GM21723 (cell line): ENCODE measurements around the gene CUEDC1.

Experiments used
- ATAC-seq: cut with Tn5 transposase; IDR thresholded peaks from one replicate; pipeline ENCODE4 v1.9.1; 2021; ENCODE audit warnings: mild to moderate bottlenecking, moderate library complexity; ENCODE audit not compliant: unreplicated experiment

Gene CUEDC1

DNA sequence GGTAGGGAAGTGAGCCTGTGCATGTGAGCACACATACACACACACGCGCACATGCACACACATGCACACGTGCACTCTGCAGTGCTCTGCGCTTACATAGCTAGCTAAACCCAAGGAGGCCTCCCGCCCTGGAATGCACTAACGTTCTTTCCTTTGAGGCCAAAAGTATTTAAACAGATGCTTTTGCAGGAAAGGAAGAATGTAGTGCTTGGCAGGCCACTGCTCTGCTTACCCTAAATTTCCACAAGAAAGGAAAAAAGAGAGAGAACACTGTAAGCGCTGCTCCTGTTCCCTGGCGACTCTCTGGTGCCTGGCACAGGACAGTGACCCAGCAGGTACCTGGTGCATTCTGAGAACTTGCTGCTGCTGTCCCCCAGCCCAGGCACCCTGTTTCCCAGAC, 74.1 kb downstream of the CUEDC1 start:
- ATAC-seq, result no peak

DNA sequence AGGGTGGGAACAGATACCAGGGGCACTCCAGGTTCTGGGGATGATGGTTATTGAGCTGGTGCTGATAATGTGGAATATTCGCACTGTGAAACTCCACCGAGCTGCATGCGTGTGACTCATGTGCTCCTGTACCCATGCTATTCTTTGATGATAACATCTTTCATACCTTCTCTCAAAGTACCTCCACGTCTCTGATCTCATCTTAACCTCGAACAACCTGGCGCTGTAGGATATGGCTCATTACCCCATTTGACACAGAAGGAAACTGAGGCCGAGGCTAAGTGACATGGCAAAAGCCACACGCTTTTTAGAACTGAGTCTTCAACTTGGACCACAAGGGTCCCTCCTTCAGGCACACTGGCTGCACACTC, 75.1 kb downstream of the CUEDC1 start:
- ATAC-seq, result no peak

DNA sequence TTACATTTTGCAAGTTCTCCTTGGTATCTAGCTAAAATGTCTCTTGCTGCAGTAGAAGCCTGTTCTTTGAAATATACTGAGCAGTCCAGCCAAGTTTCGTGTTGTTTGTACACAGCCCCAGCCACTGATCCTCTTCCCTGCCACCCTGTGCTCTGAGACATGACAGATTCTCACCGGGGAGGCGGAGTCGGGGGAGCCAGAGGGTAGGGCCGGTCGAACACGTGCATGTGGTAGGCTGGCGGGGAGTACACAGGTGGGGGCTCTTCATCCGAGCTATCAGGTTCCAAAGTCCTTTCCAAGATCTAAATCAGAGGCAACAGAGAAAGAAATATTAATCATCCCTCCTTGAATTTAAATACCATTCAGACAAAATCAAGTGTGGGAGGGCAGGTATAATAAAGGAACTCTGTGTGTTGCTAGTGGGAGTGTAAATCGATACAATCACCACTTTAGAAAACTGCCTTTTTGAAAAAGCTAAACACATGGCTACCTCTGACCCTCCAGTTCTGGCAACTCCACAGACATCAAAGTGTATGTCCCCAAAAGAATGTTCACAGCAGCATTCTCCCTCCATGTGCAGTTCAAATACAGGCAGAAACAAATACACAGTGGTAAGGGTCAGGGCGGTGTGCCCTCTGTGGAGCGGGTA, 75.7 kb downstream of the CUEDC1 start:
- ATAC-seq, result no peak

DNA sequence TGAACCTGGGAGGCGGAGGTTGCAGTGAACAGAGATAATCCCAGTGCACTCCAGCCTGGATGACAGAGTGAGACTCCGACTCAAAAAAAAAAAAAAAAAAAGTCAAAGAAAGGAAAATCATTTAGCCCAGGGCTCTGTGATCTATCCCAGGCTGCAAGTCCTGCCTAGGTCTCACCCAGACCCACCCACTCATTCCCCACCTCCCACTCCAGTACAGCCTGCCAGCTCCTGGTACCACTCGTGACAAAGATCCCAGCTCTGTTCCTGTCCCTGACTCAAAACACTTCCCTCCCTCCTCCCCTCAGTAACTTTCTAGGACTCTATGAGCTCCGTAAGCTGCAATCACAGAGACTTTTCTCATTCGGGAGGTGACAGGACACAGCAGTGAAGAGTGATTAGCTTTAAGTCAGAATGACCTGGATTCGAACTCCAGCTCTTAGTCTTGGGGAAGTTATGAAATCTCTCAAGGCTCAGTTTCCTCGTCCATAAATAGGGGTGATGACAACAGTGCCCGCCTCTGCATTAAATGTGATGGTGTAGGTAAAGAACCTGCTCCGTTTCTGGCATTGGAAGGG, 77.3 kb downstream of the CUEDC1 start:
- ATAC-seq, result no peak

DNA sequence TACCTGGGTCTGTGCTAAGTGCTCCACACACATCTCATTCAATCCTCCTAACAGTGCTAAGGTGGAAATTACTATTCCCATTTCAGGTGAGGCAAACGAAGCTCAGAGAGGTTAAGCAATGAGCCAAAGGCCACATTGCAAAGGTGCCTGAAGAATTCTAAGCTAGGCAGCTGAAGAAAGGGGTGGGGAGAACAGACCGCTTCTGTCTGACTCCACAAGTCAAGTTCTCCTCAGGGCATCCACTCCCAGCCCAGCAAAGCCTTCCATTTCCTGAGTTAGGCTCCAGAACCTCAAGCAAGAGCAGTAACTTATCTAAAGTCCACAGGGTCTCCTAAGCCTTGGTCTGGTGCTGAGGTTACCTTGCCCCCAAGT, 78.4 kb downstream of the CUEDC1 start:
- ATAC-seq, result no peak

DNA sequence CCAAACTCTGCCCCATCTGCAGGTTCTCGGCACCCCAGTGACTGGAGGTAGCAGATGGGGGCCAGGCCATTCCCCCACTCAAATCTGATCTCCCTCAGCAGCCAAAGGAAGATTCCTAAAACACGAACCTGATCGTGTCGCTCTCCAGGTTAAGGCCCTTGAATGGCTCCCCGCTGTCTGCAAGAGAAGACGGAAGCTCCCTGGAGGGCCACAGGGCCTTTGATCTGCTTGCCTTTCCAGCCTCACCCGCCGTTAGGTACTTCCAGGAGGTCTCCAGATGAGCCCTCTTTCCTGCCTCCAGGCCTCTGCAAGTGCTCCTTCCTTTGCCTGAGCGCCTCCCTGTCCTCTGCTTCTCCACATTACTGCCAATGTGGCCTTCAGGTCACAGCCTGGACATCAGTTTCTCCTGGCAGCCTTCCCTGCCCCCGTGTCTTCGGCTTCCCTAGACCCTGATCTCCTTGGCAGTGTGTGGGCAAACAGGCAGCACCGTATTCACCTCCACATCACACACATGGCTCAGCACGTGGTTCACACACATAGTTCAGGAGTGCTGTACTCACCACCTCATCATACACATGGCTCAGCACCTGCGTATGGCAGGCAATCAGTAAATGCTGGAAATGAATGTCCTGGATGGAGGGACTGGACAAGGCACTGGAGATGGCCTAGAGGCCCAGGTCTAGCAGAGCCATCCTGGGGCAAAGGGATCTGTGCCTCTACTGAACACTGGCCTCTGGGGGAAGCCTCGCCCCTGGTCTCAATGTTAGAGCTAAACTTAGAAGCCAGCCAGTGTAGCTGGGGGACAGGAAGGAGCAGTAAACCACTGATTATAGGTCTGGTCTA, 79.0 kb downstream of the CUEDC1 start:
- no peak for ATAC-seq

DNA sequence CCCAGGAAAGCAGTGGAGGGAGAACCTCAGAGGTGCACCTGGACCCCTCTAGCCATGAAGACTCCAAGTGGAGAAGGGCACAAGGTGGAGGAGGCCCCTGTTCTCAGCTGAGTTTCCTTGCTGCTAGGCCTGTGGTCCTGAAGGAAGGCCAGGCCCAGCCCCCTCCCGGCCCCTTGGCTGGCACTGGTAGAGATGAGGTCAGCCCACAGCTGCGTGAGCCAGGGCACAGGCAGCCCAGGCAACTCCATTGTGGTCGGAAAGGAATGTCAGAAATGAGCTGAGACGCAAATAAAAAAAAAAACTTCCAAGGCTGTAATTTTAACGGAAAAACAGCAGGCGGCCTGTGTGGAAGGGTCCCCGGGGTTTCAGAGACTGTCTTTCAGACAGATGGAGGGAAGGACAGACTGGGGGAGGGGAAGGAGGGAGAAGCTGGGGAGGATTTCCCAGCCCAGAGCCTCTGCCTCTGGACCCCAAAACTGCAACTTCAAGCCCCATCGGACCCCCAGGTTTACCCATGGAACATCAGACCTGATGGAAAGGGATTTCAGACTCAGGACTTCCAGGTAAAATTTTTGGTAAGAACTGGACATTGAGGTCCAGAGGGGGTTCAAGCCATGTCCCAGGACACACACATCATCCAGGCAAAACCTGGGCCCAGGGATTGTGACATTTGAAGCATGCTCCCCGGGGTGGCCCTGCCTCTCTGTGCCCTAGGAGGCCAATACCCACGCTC, 79.8 kb downstream of the CUEDC1 start:
- no peak for ATAC-seq

DNA sequence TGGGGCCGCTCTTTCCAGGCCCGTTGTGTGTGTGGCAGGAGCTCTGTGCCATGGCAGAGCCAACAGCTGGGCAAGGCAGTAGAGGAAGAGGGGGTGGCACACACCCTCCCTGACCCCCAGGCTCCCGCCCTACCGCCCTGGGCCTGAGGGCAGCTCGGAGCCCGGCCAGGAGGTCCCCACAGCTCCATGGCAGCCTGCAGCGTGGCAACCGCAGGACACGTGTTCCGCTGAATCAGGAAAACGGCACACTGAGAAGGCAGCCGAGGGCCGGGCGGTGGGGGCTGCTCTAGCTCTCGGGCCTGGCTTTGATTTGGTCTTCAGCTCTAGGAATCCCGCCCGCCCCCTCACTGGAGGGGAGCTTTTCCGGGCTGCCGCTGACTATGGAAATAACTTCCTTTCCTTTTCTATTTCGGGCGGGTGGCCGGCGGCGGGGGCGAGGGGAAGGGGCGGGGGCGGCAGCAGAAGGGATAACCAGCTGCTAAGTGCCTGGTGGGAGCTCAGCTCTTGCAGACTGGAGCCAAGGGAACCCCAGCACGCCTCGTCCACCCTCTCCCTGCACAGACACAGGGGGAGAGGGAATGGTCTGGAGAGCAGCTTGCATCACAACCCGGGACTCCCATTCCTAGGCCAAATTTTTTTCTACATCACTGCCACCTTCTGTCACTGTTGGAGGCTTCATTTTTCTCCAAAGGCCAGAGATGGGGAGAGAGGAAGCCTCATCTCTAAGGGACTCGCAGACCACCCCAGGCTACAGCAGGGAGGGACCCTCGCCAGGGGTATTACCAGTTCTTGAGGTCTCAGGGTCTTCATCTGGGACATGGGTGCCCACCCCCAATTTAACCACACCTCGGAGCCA, 80.5 kb downstream of the CUEDC1 start:
- no peak for ATAC-seq

DNA sequence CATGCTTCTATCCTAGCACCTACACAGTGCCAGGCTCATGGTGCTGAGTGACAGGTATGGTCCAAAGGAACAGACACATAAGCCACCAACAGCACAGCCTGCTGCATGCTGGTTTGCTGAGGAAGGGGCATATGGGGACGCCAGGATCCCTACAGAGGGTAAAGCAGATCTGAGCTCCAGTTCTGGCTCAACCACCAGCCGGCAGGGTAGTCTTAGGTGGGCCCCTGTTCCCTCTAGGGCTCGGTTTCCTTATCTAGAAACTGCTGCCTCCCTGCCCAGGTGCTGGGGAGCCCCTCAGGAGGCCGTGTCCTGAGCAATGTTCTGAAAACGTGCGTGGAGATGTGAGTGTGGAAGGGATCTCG, 81.2 kb downstream of the CUEDC1 start:
- ATAC-seq, result no peak

DNA sequence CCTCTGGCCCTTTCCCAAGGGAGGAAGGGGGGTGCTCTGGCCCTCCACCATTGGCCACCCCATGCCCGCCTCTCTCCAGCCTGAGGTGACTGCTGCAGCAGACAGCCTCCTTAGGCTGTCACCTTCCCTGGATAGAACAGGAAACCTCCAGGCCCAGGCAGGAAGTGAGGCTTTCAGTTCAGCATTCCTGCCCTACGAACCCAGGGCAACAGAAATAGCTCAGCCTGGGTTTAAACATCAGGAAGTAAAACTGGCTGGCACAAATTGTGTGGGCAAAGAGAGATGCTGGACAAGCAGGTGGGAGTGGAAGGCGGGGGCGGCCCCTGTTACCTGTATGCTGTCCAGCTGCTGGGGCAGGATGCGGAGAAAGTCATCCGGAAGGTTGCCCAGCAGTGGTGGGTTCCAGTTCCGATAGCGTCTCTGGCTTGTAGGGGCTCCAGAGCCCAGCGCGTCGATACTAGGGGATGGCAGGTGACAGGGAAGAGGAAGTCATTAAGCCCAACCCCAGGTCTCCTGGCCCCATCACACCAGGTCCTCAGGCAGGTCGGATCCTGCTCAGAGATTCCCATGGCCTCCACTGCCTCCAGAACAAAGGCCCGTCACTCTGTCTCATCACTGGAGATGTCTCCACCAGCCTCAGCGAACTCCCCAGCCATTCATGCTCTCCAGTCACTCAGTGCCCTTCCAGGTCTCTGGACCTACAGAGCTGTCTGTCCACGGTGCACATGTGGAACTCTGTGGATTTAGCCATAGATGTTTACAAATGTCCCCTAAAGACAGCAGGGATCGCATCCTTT, 81.8 kb downstream of the CUEDC1 start:
- no peak for ATAC-seq

DNA sequence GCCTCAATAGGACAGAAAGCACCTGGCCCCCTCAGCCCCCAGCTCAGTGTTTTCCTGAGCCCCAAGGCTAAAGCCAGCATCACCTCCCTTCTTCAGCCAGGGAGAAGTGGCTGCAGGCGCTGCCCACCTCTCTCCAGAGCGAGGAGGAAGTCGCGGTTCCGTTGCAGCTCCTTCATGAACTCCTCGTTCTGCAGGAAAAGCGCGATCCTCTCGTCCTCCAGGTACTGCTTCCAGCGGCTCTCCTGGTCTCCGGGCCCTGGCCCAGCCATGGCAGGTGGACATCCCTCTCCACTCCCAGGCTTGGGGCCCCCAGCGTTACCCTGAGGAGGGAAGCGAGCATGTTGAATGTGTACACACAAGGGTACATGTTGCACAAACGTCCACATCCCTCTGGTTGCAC, 82.7 kb downstream of the CUEDC1 start:
- ATAC-seq, result no peak

DNA sequence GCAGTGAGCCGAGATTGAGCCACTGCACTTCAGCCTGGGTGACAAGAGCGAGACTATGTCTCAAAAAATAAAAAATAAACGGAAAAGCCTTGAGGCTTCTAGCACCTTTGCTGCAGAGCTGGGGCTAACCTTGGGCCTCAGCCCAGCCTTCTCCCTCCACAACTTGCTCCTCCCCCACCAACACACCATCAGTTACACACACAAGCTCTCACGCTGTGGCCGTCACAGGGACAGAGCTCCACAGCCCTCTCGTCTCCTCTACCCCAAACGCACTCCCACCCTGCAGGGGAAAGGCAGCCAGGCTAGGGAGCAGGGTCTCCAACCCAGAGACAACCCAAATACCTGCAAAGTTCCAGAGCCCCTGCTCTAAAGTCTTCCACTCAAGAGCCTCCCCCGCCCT, 83.3 kb downstream of the CUEDC1 start:
- no peak for ATAC-seq

DNA sequence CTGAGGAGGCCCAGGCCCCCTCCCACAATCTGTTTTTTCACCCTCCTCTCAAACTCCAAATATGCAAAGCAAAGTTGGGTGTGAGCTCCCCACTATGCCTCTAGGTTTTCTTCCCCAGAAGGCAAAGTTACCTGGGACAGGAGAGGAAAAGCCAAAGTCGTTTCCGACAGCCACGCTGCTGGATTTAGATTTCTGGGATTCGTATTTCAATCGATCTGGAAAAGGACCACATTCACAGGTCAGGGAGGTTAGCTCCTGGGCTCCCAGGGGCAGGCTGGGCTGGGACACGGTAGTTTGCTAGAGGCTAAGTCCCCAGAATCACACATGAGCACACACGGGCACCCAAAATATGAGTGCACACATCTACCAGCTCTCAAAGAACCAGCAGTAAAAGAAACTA, 84.1 kb downstream of the CUEDC1 start:
- ATAC-seq, result no peak

DNA sequence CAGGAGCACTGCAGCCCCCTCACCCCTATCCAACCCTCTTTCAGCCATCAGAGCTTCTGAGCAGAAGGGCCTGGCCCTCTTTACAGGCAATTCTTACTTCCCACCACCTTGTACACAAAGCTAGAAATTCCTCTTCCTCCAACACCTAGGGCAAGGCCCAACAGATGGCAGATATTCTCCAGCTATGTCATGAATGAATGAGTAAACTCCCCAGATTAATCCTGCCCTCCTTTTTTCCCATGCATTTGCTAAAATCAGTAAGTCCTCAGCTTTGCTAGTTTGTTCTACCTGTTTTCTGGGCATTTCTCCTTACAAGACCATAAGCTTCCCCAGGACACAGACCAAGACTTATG, 85.0 kb downstream of the CUEDC1 start:
- ATAC-seq, result no peak

DNA sequence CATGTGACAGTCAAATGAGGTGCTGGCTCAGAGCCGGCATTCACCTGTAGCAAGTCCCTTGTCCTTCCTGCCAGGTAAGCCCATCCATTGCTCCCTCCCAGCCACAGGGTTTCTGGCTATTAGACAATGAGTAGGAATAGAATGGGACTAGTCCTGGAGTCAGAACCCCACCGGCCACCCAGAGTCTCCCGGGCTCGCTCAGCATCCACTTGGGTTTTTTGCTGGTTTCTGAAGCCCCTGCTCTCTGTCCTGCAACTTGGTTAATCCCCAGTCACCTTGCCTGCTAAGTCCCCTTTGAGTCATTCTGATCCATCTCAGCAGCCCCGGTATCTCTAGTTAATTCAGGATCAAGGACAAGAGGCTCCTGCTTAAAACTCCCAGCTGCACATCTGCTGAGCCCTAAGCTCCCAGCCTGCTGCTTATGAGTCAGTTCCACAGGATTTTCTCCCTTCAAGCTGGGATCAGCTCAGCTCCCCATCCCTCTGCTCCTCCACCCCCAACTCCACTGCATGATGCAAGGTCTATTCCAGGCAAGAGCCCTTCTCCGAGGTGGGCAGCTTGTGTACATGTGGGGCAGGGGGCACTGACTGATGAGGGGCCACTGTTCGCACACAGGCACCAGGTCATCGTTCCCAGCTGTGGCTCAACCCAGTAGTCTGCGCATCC, 85.5 kb downstream of the CUEDC1 start:
- no peak for ATAC-seq

DNA sequence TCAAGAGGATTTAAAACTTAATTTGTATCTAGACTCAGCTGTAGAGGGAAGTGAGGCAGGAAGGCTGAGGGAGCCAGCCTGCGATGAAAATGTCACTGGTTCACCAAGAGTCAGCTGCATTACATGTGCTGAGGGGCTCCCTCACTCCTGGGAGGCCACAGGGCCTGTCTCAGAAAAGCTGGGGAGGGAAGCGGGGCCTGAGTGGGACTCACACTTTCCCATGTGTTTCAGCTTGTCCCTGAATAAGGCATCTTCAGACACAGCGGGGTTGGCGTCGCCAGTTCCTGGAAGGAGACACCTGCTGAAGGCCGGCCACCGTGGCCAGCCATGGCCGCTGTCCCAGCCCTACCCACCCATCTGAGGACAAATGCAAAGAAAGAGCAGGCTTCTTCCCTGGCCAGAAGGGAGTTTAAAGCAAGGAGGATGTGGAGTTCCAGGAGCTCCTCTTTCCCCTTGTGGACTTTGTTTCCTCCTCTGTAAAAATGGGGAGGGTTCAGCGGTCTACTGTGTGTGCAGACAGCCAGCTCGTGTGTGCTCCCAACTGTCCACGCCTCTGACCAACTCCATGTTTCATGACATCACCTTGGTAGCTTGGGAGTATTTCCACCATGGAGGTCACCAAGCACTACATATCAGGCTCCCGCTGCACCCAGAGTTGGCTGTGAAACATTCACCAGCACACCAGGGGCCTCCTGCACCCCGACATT, 86.1 kb downstream of the CUEDC1 start:
- no peak for ATAC-seq

DNA sequence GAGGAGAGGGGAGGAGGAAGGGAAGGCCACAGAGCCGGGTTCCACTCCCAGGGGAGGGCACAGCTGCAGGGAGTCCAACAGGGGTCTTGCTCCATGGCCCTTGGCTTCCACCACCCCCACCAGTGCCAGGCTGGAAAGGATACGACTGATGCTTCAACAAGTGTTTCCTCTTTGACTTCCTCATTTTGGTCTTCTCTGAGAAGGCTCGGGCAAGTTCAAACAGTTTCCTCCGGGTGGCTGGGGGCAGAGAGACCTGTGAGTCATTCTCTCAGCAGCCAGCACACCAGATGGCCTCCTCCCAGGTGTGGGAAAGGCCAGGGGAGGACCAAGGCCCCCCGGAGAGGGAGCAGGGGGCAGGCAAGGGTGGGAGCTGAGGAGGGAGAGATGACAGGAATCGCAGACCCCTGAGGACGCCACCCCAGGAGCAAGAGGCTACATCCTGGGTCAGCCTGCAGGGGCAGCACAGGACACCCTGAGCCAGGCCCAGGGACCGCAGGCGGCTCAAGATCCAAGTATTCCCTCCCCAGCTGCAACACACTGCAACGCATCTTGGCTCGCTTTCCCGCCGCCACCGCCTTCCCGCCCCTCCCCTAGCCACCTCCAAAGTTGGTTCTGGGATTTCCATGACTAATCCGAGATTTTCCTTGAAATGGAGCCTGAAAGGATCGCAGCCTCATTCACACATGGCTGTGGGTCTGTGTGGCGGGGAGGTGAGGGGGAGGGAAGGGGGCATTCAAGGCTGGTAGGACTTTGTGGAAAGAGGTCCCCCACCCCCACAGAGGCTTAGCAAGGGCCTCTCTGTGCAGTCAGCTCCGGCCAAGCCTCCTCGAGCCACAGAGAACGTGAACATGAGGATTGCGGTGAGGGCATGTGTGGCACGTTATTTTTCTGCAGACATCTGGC, 87.0 kb downstream of the CUEDC1 start:
- peak; percentile 84 for ATAC-seq

DNA sequence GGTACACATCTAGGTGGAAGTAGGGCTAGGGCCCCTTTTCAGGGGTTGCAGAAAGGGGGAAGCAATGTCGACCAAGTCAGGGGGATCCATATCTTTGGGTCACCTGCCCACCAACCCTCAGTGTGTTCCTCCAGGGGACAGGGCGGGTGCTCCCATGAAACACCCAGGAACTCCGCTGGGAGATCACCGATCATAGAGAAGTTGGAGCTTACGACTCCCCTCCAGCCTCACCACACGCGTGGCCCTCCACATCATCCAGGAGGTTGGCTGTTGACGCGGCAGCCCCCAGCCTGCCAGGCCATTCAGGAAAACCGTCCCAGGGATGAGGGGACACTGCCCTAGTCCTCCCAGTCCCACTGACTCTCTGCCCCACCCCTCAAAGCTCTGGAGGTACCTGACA, 88.1 kb downstream of the CUEDC1 start:
- no peak for ATAC-seq
